Measurements from ENCODE around the gene UROC1. TPM values are rescaled to one million over a fixed set of nuclear protein-coding genes. Genes with fewer than 3 reads are reported as not detected.

UROC1 gene
- total RNA-seq, 1 donor from 2014 or later = not detected

DNA sequence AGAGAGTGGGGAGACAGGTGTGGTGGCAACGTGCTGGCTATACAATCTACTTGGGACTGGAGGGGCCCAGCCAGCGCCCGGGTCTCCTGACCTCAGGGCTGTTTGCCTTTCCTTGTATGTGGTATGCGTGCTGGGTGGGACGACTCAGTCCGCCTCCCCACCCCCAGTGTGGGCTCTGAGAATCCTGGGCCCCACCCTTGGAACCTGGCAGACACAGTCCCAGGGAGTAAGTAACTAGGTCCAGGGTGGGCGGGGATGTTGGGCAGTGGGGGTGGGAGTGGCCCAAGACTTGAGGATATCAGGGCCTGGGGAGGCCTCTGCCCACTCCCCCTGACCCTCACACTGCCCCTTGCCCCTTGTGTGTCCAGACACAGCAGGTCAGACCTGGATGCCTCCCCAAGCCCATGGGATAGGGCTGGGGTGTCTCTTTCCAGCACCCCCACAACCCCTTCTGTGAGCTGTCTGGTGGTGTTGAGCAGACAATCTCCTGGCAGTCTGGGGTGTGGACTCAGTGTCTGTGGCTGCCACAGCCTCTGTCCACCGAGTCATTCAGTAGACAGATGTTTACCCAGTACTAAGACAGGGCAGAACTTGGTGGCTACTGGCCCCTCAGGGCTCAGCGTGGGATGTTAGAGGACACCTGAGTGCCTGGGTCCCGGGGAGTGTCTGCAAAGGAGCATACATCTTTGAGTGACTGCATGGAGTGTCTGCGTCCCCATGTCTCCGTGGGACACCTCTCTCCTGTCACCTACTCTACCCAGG lies 7.7 kb upstream of the UROC1 start:
- Histone ChIP-seq H3K9me3 (no peaks in the 10 kb centered on the region), H3K27ac (no peak overlapping the region), H3K27me3 (peaks cover 10% of the 10 kb centered on the region), H3K36me3 (no peaks in the 10 kb centered on the region), H3K4me3 (peak overlapping the region in 1 of 2 donors; percentile 45), H3K4me1 (peaks cover 3 to 4% of the 10 kb centered on the region in 2 donors)
- TF ChIP-seq, protein P1, sequence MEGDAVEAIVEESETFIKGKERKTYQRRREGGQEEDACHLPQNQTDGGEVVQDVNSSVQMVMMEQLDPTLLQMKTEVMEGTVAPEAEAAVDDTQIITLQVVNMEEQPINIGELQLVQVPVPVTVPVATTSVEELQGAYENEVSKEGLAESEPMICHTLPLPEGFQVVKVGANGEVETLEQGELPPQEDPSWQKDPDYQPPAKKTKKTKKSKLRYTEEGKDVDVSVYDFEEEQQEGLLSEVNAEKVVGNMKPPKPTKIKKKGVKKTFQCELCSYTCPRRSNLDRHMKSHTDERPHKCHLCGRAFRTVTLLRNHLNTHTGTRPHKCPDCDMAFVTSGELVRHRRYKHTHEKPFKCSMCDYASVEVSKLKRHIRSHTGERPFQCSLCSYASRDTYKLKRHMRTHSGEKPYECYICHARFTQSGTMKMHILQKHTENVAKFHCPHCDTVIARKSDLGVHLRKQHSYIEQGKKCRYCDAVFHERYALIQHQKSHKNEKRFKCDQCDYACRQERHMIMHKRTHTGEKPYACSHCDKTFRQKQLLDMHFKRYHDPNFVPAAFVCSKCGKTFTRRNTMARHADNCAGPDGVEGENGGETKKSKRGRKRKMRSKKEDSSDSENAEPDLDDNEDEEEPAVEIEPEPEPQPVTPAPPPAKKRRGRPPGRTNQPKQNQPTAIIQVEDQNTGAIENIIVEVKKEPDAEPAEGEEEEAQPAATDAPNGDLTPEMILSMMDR (IDR thresholded peaks at IDR 0.05) = no peak
- intact Hi-C loops (cut with DNase I) = no loop called here
- DNase-seq (ENCODE audit: low spot score in 2 of 2) = no peak

- no peak for DNase-seq (ENCODE audit: low spot score in 2 of 2)
Observed at GRCh38 chr3:126524429-126524988, 6.9 kb upstream of the UROC1 start.

GRCh38 chr3:126523745-126524428 lies 6.3 kb upstream of the UROC1 start, which contains the start of gene CHST13:
CHST13 (plus strand) TSS chr3:126524155; CDS start chr3:126524333, 178 bp downstream.
- intact Hi-C loops (cut with DNase I) = loop anchor here (2.0 kb wide), 1 partner anchor 1021 kb away; no protein-coding TSS in a partner anchor
- peaks cover 3 to 4% of the 10 kb centered on the region in 2 donors for H3K4me1 ChIP-seq
- no peaks in the 10 kb centered on the region for H3K9me3 ChIP-seq
- peak within 1 kb of the TSS; percentile 45 to 62 for H3K4me3 ChIP-seq
- H3K27ac ChIP-seq = no peak within 1 kb of the TSS
- peaks cover 10% of the 10 kb centered on the region for H3K27me3 ChIP-seq
- TF ChIP-seq, protein P1 (IDR thresholded peaks at IDR 0.05) = no peak
- no peaks in the 10 kb centered on the region for H3K36me3 ChIP-seq
- DNase-seq (ENCODE audit: low spot score in 2 of 2) = no peak

More at GRCh38 chr3:126524429-126524988, 6.9 kb upstream of the UROC1 start:
- TF ChIP-seq, protein P1 (IDR thresholded peaks at IDR 0.05) = no peak
- peaks cover 10% of the 10 kb centered on the region for H3K27me3 ChIP-seq
- H3K4me3 ChIP-seq = peak overlapping the region; percentile 45 to 62
- no peaks in the 10 kb centered on the region for H3K9me3 ChIP-seq
- peaks cover 3 to 4% of the 10 kb centered on the region in 2 donors for H3K4me1 ChIP-seq
- intact Hi-C loops (cut with DNase I) = no loop called here
- no peak overlapping the region for H3K27ac ChIP-seq
- H3K36me3 ChIP-seq = no peaks in the 10 kb centered on the region

- H3K36me3 ChIP-seq = no peaks in the 10 kb centered on the region
- DNase-seq (ENCODE audit: low spot score in 2 of 2) = no peak
- TF ChIP-seq, protein P1 (IDR thresholded peaks at IDR 0.05) = peak; percentile 67 to 98 (median 89)
- no peaks in the 10 kb centered on the region for H3K9me3 ChIP-seq
- no peak overlapping the region for H3K4me3 ChIP-seq
- H3K27ac ChIP-seq = no peak overlapping the region
- peaks cover 10% of the 10 kb centered on the region for H3K27me3 ChIP-seq
- H3K4me1 ChIP-seq = peaks cover 3 to 4% of the 10 kb centered on the region in 2 donors
- intact Hi-C loops (cut with DNase I) = loop anchor here (1.0 to 2.0 kb wide), 2 partner anchors 933 to 1022 kb away; no protein-coding TSS in a partner anchor
Observed at GRCh38 chr3:126522363-126522788, 4.8 kb upstream of the UROC1 start.

DNA sequence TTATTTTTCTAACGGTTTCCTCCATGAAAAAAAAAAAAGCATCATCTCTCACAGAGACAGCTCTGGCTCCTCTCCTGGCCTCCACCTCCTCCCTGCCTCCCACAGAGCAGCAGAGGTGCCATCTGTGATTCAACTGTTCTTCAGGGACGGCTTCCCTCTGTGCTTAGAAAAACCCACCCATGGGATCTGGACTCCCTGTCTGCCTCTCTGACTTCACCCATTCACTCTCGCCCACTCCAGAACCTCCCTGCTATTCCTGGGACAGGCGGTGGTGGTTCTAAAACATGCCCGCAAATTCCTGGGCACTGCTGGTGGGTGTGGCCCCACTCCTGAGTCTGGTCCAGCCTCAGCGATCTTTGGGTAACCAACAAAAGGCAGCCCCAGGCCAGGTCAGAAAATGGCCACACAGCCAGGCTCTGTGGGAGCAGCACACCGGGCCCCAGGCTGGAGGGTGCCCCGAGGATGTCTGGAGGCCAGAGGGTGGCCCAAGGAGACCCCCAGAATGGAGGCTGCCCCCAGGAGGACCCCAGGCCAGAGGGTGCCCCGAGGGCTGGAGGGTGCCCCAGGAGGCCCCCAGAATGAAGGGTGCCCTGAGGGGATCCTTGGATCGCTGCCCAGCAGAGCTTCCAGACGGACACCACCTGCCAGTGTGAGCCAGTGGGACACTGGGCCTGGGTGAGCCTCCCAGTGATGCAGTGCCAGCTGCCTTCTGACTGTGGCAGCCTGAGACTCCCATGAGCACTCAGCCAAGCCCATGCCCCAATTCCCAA lies 3.7 kb upstream of the UROC1 start:
- no peak for DNase-seq (ENCODE audit: low spot score in 2 of 2)
- TF ChIP-seq, protein P1 (IDR thresholded peaks at IDR 0.05) = no peak
- peaks cover 10% of the 10 kb centered on the region for H3K27me3 ChIP-seq

More for the DNA sequence above, 3.7 kb upstream of the UROC1 start:
- Histone ChIP-seq H3K36me3 (no peaks in the 10 kb centered on the region), H3K4me3 (no peak overlapping the region), H3K4me1 (peaks cover 3 to 4% of the 10 kb centered on the region in 2 donors), H3K9me3 (no peaks in the 10 kb centered on the region), H3K27ac (no peak overlapping the region)
- intact Hi-C loops (cut with DNase I) = no loop called here

All from ascending aorta (tissue), 2 donors.